Trophoblast cell (in vitro differentiated cells and primary cell): ENCODE measurements around the gene SLC26A2.

Experiments used
- DNase-seq, 2 donors: peaks; one replicate each; pipeline ENCODE4 v3.0.0-alpha.2; 2016
- H2AFZ ChIP-seq: 2 replicates; pipeline ENCODE4 v1.6.1; 2013; ENCODE audit warnings: low read length, moderate library complexity, mild to moderate bottlenecking; ENCODE audit not compliant: insufficient read depth, poor library complexity
- H2AK5ac ChIP-seq: 2 replicates; pipeline ENCODE4 v1.6.1; 2013; ENCODE audit warnings: mild to moderate bottlenecking, low read length
- H2BK120ac ChIP-seq: 2 replicates; pipeline ENCODE4 v1.6.1; 2013; ENCODE audit warnings: low read length, mild to moderate bottlenecking, moderate library complexity; ENCODE audit not compliant: insufficient read depth, poor library complexity
- H2BK12ac ChIP-seq: 2 replicates; pipeline ENCODE4 v1.6.1; 2013; ENCODE audit warnings: mild to moderate bottlenecking, low read length, moderate library complexity
- H2BK5ac ChIP-seq: 2 replicates; pipeline ENCODE4 v1.6.1; 2013; ENCODE audit warnings: low read length, low read depth, moderate library complexity, mild to moderate bottlenecking; ENCODE audit not compliant: poor library complexity
- H3K14ac ChIP-seq: 2 replicates; pipeline ENCODE4 v1.6.1; 2013; ENCODE audit warnings: mild to moderate bottlenecking, low read length
- H3K18ac ChIP-seq: 2 replicates; pipeline ENCODE4 v1.6.1; 2013; ENCODE audit warnings: mild to moderate bottlenecking, low read length
- H3K23ac ChIP-seq: 2 replicates; pipeline ENCODE4 v1.6.1; 2013; ENCODE audit warnings: low read length
- H3K27ac ChIP-seq: 2 replicates; pipeline ENCODE4 v1.5.1; 2013; ENCODE audit warnings: low read depth, mild to moderate bottlenecking, inconsistent platforms, low read length, moderate library complexity
- H3K27me3 ChIP-seq: 2 replicates; pipeline ENCODE4 v1.6.1; 2013; ENCODE audit warnings: inconsistent platforms, mild to moderate bottlenecking, low read length, moderate library complexity; ENCODE audit not compliant: insufficient read depth
- H3K36me3 ChIP-seq, 2 experiments: 1 replicate in 1 of 2; 2 replicates in 1 of 2; pipeline ENCODE4 v1.6.1; 2013; ENCODE audit warnings: low read length in 2 of 2, mild to moderate bottlenecking in 2 of 2, moderate library complexity in 1 of 2; ENCODE audit not compliant: insufficient read depth in 2 of 2, control insufficient read depth in 1 of 2
- H3K4ac ChIP-seq: 2 replicates; pipeline ENCODE4 v1.6.1; 2013; ENCODE audit warnings: low read depth, mild to moderate bottlenecking, low read length, moderate library complexity
- H3K4me1 ChIP-seq, 2 experiments: 1 replicate in 1 of 2; 2 replicates in 1 of 2; pipeline ENCODE4 v1.6.1; 2013; ENCODE audit warnings: low read length in 2 of 2, mild to moderate bottlenecking in 2 of 2, moderate library complexity in 1 of 2; ENCODE audit not compliant: insufficient read depth in 2 of 2, control insufficient read depth in 1 of 2
- H3K4me2 ChIP-seq: 2 replicates; pipeline ENCODE4 v1.6.1; 2013; ENCODE audit warnings: inconsistent platforms, mild to moderate bottlenecking, low read length, moderate library complexity
- H3K4me3 ChIP-seq: 2 replicates; pipeline ENCODE4 v1.5.1; 2013; ENCODE audit warnings: mild to moderate bottlenecking, low read depth, low read length, inconsistent platforms
- H3K79me1 ChIP-seq: one replicate; pipeline ENCODE4 v1.6.1; 2013; ENCODE audit warnings: low read length
- H3K79me2 ChIP-seq: 2 replicates; pipeline ENCODE4 v1.6.1; 2013; ENCODE audit warnings: low read length, mild to moderate bottlenecking; ENCODE audit not compliant: control insufficient read depth, insufficient read depth, poor library complexity
- H3K9ac ChIP-seq: 2 replicates; pipeline ENCODE4 v1.6.1; 2013; ENCODE audit warnings: mild to moderate bottlenecking, low read length
- H3K9me3 ChIP-seq: 2 replicates; pipeline ENCODE4 v1.6.1; 2013; ENCODE audit warnings: low read depth, mild to moderate bottlenecking, control low read depth, inconsistent platforms, low read length; ENCODE audit not compliant: insufficient read depth
- H4K12ac ChIP-seq: 2 replicates; pipeline ENCODE4 v1.6.1; 2013; ENCODE audit warnings: low read depth, mild to moderate bottlenecking, low read length, moderate library complexity
- H4K8ac ChIP-seq: 2 replicates; pipeline ENCODE4 v1.6.1; 2013; ENCODE audit warnings: low read depth, mild to moderate bottlenecking, low read length, moderate library complexity
- H4K91ac ChIP-seq: one replicate; pipeline ENCODE4 v1.6.1; 2013; ENCODE audit warnings: low read depth, mild to moderate bottlenecking, low read length, moderate library complexity
- WGBS: extraction: QIAGEN DNeasy Blood & Tissue Kit; methylation state at CpG from one replicate; pipeline ENCODE4 v1.1.7; 2013; ENCODE audit warnings: missing lambda C conversion rate; ENCODE audit not compliant: insufficient read length, insufficient coverage; ENCODE audit errors: extremely low coverage; 5-methylcytosine and 5-hydroxymethylcytosine counted together

SLC26A2 gene

GRCh38 chr5:149915392-149916260, 44.9 kb upstream of the SLC26A2 start:
- H3K4me1 ChIP-seq, result peaks cover 16 to 17% of the 10 kb centered on the region in 2 experiments
- no peak overlapping the region for H3K14ac ChIP-seq
- no CpG with 5 or more reads among the region's 7 CpGs for whole genome bisulfite sequencing
- H2AFZ ChIP-seq, result no peak overlapping the region
- H3K79me2 ChIP-seq, result no peaks in the 10 kb centered on the region
- H3K18ac ChIP-seq, result no peak overlapping the region
- H3K4me2 ChIP-seq, result peak overlapping the region; percentile 3
- H3K4me3 ChIP-seq, result no peak overlapping the region
- no peak overlapping the region for H2BK5ac ChIP-seq
- peak; percentile 95 to 97 for DNase-seq
- no peak overlapping the region for H2AK5ac ChIP-seq
- H3K27ac ChIP-seq, result peak overlapping the region; percentile 63
- H4K8ac ChIP-seq, result no peak overlapping the region
- no peaks in the 10 kb centered on the region for H3K36me3 ChIP-seq
- H2BK120ac ChIP-seq, result no peak overlapping the region
- no peak overlapping the region for H4K91ac ChIP-seq
- H2BK12ac ChIP-seq, result no peak overlapping the region
- no peaks in the 10 kb centered on the region for H3K27me3 ChIP-seq
- H4K12ac ChIP-seq, result no peak overlapping the region
- no peak overlapping the region for H3K9ac ChIP-seq
- H3K9me3 ChIP-seq, result no peaks in the 10 kb centered on the region
- no peak overlapping the region for H3K4ac ChIP-seq
- H3K23ac ChIP-seq, result no peak overlapping the region
- H3K79me1 ChIP-seq, result peaks cover 12% of the 10 kb centered on the region

GRCh38 chr5:149916334-149917072, 44.1 kb upstream of the SLC26A2 start:
- DNase-seq, result peak; percentile 39 to 41
- no peak overlapping the region for H3K14ac ChIP-seq
- peak overlapping the region; percentile 51 for H2BK5ac ChIP-seq
- H3K4me3 ChIP-seq, result no peak overlapping the region
- H2BK12ac ChIP-seq, result peak overlapping the region; percentile 65
- H4K8ac ChIP-seq, result no peak overlapping the region
- H4K91ac ChIP-seq, result peak overlapping the region; percentile 7
- no peaks in the 10 kb centered on the region for H3K79me2 ChIP-seq
- H3K18ac ChIP-seq, result no peak overlapping the region
- peaks cover 16 to 17% of the 10 kb centered on the region in 2 experiments for H3K4me1 ChIP-seq
- no peak overlapping the region for H2AFZ ChIP-seq
- no CpG with 5 or more reads among the region's 7 CpGs for WGBS
- peaks cover 12% of the 10 kb centered on the region for H3K79me1 ChIP-seq
- no peaks in the 10 kb centered on the region for H3K36me3 ChIP-seq
- no peak overlapping the region for H3K4ac ChIP-seq
- peak overlapping the region; percentile 52 for H3K27ac ChIP-seq
- H3K4me2 ChIP-seq, result no peak overlapping the region
- H3K23ac ChIP-seq, result no peak overlapping the region
- no peak overlapping the region for H4K12ac ChIP-seq
- no peaks in the 10 kb centered on the region for H3K9me3 ChIP-seq
- H3K27me3 ChIP-seq, result no peaks in the 10 kb centered on the region
- no peak overlapping the region for H3K9ac ChIP-seq
- H2BK120ac ChIP-seq, result no peak overlapping the region
- no peak overlapping the region for H2AK5ac ChIP-seq

DNA sequence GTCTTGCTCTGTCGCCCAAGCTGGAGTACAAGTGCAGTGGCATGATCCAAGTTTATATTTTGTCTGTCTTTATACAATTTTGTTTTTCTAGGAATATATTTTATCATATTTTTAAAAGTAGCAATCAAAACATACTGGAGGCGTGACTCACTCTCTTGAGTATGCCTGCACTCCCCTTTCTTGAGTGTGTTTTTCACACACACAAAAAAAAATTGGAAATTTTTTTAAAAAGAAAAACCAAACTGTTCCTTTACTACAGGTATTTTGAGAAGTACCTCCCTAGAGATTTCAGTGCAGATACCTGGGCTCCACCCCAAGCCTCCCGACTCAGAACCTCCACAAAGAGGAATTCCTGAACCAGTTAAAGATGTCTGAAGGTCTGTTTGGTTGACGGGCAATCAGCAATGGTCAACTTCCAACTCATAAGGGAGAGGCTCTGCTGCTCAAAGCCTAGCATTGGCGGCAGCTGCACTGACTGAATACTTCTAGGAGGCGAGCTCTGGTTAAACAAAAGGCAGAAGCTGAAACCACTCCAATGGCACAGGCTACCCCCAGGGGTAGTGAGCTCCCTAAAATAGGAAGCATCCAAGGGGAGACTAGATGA, 43.4 kb upstream of the SLC26A2 start:
- WGBS, result no CpG with 5 or more reads among the region's 6 CpGs
- peak overlapping the region; percentile 5 for H4K91ac ChIP-seq
- H3K9me3 ChIP-seq, result no peaks in the 10 kb centered on the region
- peak overlapping the region; percentile 53 for H2AK5ac ChIP-seq
- no peak overlapping the region for H3K23ac ChIP-seq
- peak overlapping the region; percentile 21 for H2BK120ac ChIP-seq
- no peak overlapping the region for H3K18ac ChIP-seq
- no peak overlapping the region for H4K12ac ChIP-seq
- no peaks in the 10 kb centered on the region for H3K36me3 ChIP-seq
- no peak overlapping the region for H3K9ac ChIP-seq
- H3K4ac ChIP-seq, result no peak overlapping the region
- peak in 1 of 2 donors; percentile 31 for DNase-seq
- peaks cover 12% of the 10 kb centered on the region for H3K79me1 ChIP-seq
- H3K14ac ChIP-seq, result peak overlapping the region; percentile 14
- H3K4me1 ChIP-seq, result peaks cover 16 to 17% of the 10 kb centered on the region in 2 experiments
- H3K79me2 ChIP-seq, result no peaks in the 10 kb centered on the region
- H4K8ac ChIP-seq, result peak overlapping the region; percentile 62
- H3K4me3 ChIP-seq, result no peak overlapping the region
- H2BK12ac ChIP-seq, result peak overlapping the region; percentile 51
- H2AFZ ChIP-seq, result no peak overlapping the region
- no peaks in the 10 kb centered on the region for H3K27me3 ChIP-seq
- peak overlapping the region; percentile 43 for H3K27ac ChIP-seq
- peak overlapping the region; percentile 27 for H2BK5ac ChIP-seq
- no peak overlapping the region for H3K4me2 ChIP-seq

- no CpG with 5 or more reads among the region's 3 CpGs for WGBS
These were observed 39.0 kb upstream of the SLC26A2 start for GRCh38 chr5:149921597-149921996.

More at GRCh38 chr5:149921597-149921996, 39.0 kb upstream of the SLC26A2 start:
- no peak overlapping the region for H4K8ac ChIP-seq
- no peaks in the 10 kb centered on the region for H3K9me3 ChIP-seq
- H3K14ac ChIP-seq, result no peak overlapping the region
- H3K4ac ChIP-seq, result no peak overlapping the region
- H3K4me2 ChIP-seq, result no peak overlapping the region
- no peak overlapping the region for H3K9ac ChIP-seq
- H4K91ac ChIP-seq, result no peak overlapping the region
- H3K4me1 ChIP-seq, result peaks cover 8% of the 10 kb centered on the region in 2 experiments
- H3K4me3 ChIP-seq, result no peak overlapping the region
- no peaks in the 10 kb centered on the region for H3K36me3 ChIP-seq
- no peak overlapping the region for H4K12ac ChIP-seq
- peak in 1 of 2 donors; percentile 49 for DNase-seq
- H2BK120ac ChIP-seq, result no peak overlapping the region
- no peak overlapping the region for H2AFZ ChIP-seq
- H2BK5ac ChIP-seq, result no peak overlapping the region
- no peak overlapping the region for H3K23ac ChIP-seq
- no peak overlapping the region for H3K18ac ChIP-seq
- H3K79me2 ChIP-seq, result no peaks in the 10 kb centered on the region
- H2BK12ac ChIP-seq, result no peak overlapping the region
- no peak overlapping the region for H3K27ac ChIP-seq
- no peaks in the 10 kb centered on the region for H3K27me3 ChIP-seq
- H3K79me1 ChIP-seq, result peaks cover 7% of the 10 kb centered on the region
- H2AK5ac ChIP-seq, result no peak overlapping the region
